BLaER1 treated with 17β-estradiol and CSF1 and Interleukin-3, amounts not matched to agents 10 nM and 100 nM (cell line): ENCODE data around the gene CTIF.
A peak's percentile ranks its signal among the peaks of the same experiment; 100 is the strongest.

Experiments used
- H3K27ac ChIP-seq, 11 experiments: shearing (Covaris generic); formaldehyde crosslinking; 2 replicates each; pipeline ENCODE4 v1.8.1; 2022
- H3K27me3 ChIP-seq, 11 experiments: shearing (Covaris generic); formaldehyde crosslinking; 2 replicates each; pipeline ENCODE4 v1.8.1; 2022
- H3K36me3 ChIP-seq, 11 experiments: shearing (Covaris generic); formaldehyde crosslinking; 2 replicates each; pipeline ENCODE4 v1.8.1; 2022
- H3K4me1 ChIP-seq, 10 experiments: shearing (Covaris generic); formaldehyde crosslinking; 2 replicates each; pipeline ENCODE4 v1.8.1; 2022
- H3K4me2 ChIP-seq, 11 experiments: shearing (Covaris generic); formaldehyde crosslinking; 2 replicates each; pipeline ENCODE4 v1.8.1; 2022
- H3K4me3 ChIP-seq, 10 experiments: shearing (Covaris generic); formaldehyde crosslinking; 2 replicates each; pipeline ENCODE4 v1.8.1; 2022
- H3K9ac ChIP-seq, 11 experiments: shearing (Covaris generic); formaldehyde crosslinking; 2 replicates each; pipeline ENCODE4 v1.8.1; 2022
- H3K9me3 ChIP-seq, 11 experiments: shearing (Covaris generic); formaldehyde crosslinking; replicated peaks in 1 of 11; 2 replicates each; pipeline ENCODE4 v1.8.1; 2022
- H4K20me1 ChIP-seq, 11 experiments: shearing (Covaris generic); formaldehyde crosslinking; 2 replicates each; pipeline ENCODE4 v1.8.1; 2022
- Cebpa-rat ChIP-seq, 11 experiments: shearing (Covaris generic); IDR thresholded peaks; 2 replicates each; pipeline ENCODE4 v1.8.1; 2022

CTIF gene

GRCh38 chr18:48594471-48595094 is 55.8 kb downstream of the CTIF start:
- Histone ChIP-seq H3K9ac (no peak overlapping the region), H3K4me3 (no peak overlapping the region), H3K36me3 (peaks cover 0 to 32% (median 3%) of the 10 kb centered on the region in 11 experiments; a peak in 5 of 22 replicates), H3K27me3 (no peaks in the 10 kb centered on the region), H3K9me3 (no peaks in the 10 kb centered on the region), H4K20me1 (peaks cover 0 to 50% (median 21%) of the 10 kb centered on the region in 11 experiments; a peak in 13 of 22 replicates), H3K27ac (no peak overlapping the region), H3K4me1 (peaks cover 5 to 20% (median 10%) of the 10 kb centered on the region in 10 experiments; a peak in 15 of 20 replicates), H3K4me2 (no peak overlapping the region)
- no peak for TF ChIP-seq Cebpa-rat (IDR thresholded peaks at IDR 0.05)

- H3K4me1 ChIP-seq = peaks cover 5 to 22% (median 17%) of the 10 kb centered on the region in 10 experiments; a peak in 17 of 20 replicates
- no peaks in the 10 kb centered on the region for H3K27me3 ChIP-seq
- peaks cover 0 to 32% (median 3%) of the 10 kb centered on the region in 11 experiments; a peak in 5 of 22 replicates for H3K36me3 ChIP-seq
- H3K9me3 ChIP-seq = no peaks in the 10 kb centered on the region
- no peak overlapping the region for H3K4me3 ChIP-seq
- H3K9ac ChIP-seq = no peak overlapping the region
- H3K27ac ChIP-seq = no peak overlapping the region
- no peak overlapping the region for H3K4me2 ChIP-seq
- peaks cover 0 to 48% (median 17%) of the 10 kb centered on the region in 11 experiments; a peak in 12 of 22 replicates for H4K20me1 ChIP-seq
- TF ChIP-seq Cebpa-rat (IDR thresholded peaks at IDR 0.05) = no peak
These were observed 56.9 kb downstream of the CTIF start for GRCh38 chr18:48595703-48596218.

GRCh38 chr18:48597110-48597509 is 58.3 kb downstream of the CTIF start:
- Histone ChIP-seq H3K4me3 (no peak overlapping the region), H4K20me1 (peaks cover 0 to 52% (median 17%) of the 10 kb centered on the region in 11 experiments; a peak in 12 of 22 replicates), H3K27ac (no peak overlapping the region), H3K27me3 (no peaks in the 10 kb centered on the region), H3K9me3 (no peaks in the 10 kb centered on the region), H3K4me2 (no peak overlapping the region), H3K4me1 (peaks cover 5 to 18% (median 15%) of the 10 kb centered on the region in 10 experiments; a peak in 17 of 20 replicates), H3K9ac (no peak overlapping the region), H3K36me3 (peaks cover 0 to 32% (median 0%) of the 10 kb centered on the region in 11 experiments; a peak in 5 of 22 replicates)
- no peak for TF ChIP-seq Cebpa-rat (IDR thresholded peaks at IDR 0.05)

- Histone ChIP-seq H3K27ac (no peak overlapping the region), H3K36me3 (peaks cover 0 to 32% (median 0%) of the 10 kb centered on the region in 11 experiments; a peak in 5 of 22 replicates), H3K4me3 (no peak overlapping the region), H3K27me3 (no peaks in the 10 kb centered on the region), H3K9ac (no peak overlapping the region), H3K9me3 (no peaks in the 10 kb centered on the region), H4K20me1 (peaks cover 0 to 53% (median 12%) of the 10 kb centered on the region in 11 experiments; a peak in 11 of 22 replicates), H3K4me2 (no peak overlapping the region), H3K4me1 (peaks cover 0 to 13% (median 9%) of the 10 kb centered on the region in 10 experiments; a peak in 15 of 20 replicates)
- no peak for TF ChIP-seq Cebpa-rat (IDR thresholded peaks at IDR 0.05)
These were observed 58.8 kb downstream of the CTIF start for GRCh38 chr18:48597671-48598070.

GRCh38 chr18:48599391-48599790 is 60.6 kb downstream of the CTIF start:
- TF ChIP-seq Cebpa-rat (IDR thresholded peaks at IDR 0.05) = no peak
- H3K4me1 ChIP-seq = peaks cover 0 to 11% (median 8%) of the 10 kb centered on the region in 10 experiments; a peak in 12 of 20 replicates
- H3K36me3 ChIP-seq = peaks cover 0 to 31% (median 0%) of the 10 kb centered on the region in 11 experiments; a peak in 5 of 22 replicates
- peak overlapping the region in 1 of 11 experiments; percentile 37; a peak in 5 of 22 replicates for H3K4me2 ChIP-seq
- H3K27ac ChIP-seq = no peak overlapping the region
- no peaks in the 10 kb centered on the region for H3K9me3 ChIP-seq
- no peak overlapping the region for H3K4me3 ChIP-seq
- H3K27me3 ChIP-seq = no peaks in the 10 kb centered on the region
- no peak overlapping the region for H3K9ac ChIP-seq
- H4K20me1 ChIP-seq = peaks cover 0 to 48% (median 7%) of the 10 kb centered on the region in 11 experiments; a peak in 10 of 22 replicates

GRCh38 chr18:48600046-48600445 is 61.2 kb downstream of the CTIF start:
- Histone ChIP-seq H3K36me3 (peaks cover 0 to 25% (median 0%) of the 10 kb centered on the region in 11 experiments; a peak in 5 of 22 replicates), H3K27ac (no peak overlapping the region), H4K20me1 (peaks cover 0 to 48% (median 6%) of the 10 kb centered on the region in 11 experiments; a peak in 11 of 22 replicates), H3K27me3 (no peaks in the 10 kb centered on the region), H3K9ac (no peak overlapping the region), H3K4me1 (peaks cover under 1 to 13% (median 10%) of the 10 kb centered on the region in 10 experiments; a peak in 17 of 20 replicates), H3K4me2 (peak overlapping the region in 9 of 11 experiments; percentile 1 to 40 (median 30); a peak in 9 of 22 replicates), H3K9me3 (no peaks in the 10 kb centered on the region), H3K4me3 (no peak overlapping the region)
- no peak for TF ChIP-seq Cebpa-rat (IDR thresholded peaks at IDR 0.05)

GRCh38 chr18:48600456-48601090 is 61.7 kb downstream of the CTIF start:
- no peaks in the 10 kb centered on the region for H3K27me3 ChIP-seq
- H3K4me3 ChIP-seq = no peak overlapping the region
- H3K36me3 ChIP-seq = peaks cover 0 to 24% (median 0%) of the 10 kb centered on the region in 11 experiments; a peak in 5 of 22 replicates
- peak overlapping the region in 8 of 11 experiments; percentile 4 to 40 (median 32); a peak in 7 of 22 replicates for H3K4me2 ChIP-seq
- H3K9me3 ChIP-seq = no peaks in the 10 kb centered on the region
- peaks cover 6 to 18% (median 14%) of the 10 kb centered on the region in 10 experiments; a peak in 17 of 20 replicates for H3K4me1 ChIP-seq
- H3K9ac ChIP-seq = no peak overlapping the region
- TF ChIP-seq Cebpa-rat (IDR thresholded peaks at IDR 0.05) = no peak
- peaks cover 0 to 53% (median 8%) of the 10 kb centered on the region in 11 experiments; a peak in 12 of 22 replicates for H4K20me1 ChIP-seq
- no peak overlapping the region for H3K27ac ChIP-seq

- Histone ChIP-seq H3K27ac (no peak overlapping the region), H3K4me2 (no peak overlapping the region), H3K9me3 (no peaks in the 10 kb centered on the region), H3K36me3 (peaks cover 0 to 18% (median 0%) of the 10 kb centered on the region in 11 experiments; a peak in 2 of 22 replicates), H4K20me1 (peaks cover 0 to 61% (median 13%) of the 10 kb centered on the region in 11 experiments; a peak in 15 of 22 replicates), H3K27me3 (no peaks in the 10 kb centered on the region), H3K4me3 (no peak overlapping the region), H3K9ac (no peak overlapping the region), H3K4me1 (peaks cover 7 to 23% (median 15%) of the 10 kb centered on the region in 10 experiments; a peak in 17 of 20 replicates)
- TF ChIP-seq Cebpa-rat (IDR thresholded peaks at IDR 0.05) = no peak
These were observed 62.5 kb downstream of the CTIF start for GRCh38 chr18:48601343-48601742.
